ENCODE data around the gene ARAP3. TPM values are rescaled to one million over a fixed set of nuclear protein-coding genes. Genes with fewer than 3 reads are reported as not detected.

Gene ARAP3
- total RNA-seq, 1 donor from 2014 or later = 1.3 TPM

DNA sequence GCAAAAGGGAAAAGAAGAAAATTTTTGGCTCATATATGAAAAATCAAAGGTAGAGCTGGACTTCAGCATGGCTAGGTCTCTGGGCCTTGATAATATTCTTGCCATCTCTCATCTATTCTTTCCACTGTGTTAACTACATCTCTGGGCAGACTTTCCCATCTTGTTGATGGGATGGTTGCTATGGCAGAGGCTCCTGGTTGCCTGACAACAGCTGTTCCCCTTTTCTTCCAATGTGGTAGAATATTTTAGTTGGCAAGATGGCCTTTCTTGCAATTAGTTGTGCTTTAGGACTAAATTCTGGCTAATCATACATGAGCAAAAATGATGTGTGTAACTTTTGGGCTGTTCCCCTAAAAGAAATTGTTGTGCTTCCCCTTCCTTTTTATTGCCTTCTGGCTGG lies 40.2 kb upstream of the ARAP3 start:
- no peak overlapping the region for H3K27ac Mint-ChIP-seq (ENCODE audit: unreplicated experiment)
- TF ChIP-seq CTCF (IDR thresholded peaks at IDR 0.05) = no peak
- H3K9me3 Mint-ChIP-seq (ENCODE audit: unreplicated experiment) = no peaks in the 10 kb centered on the region
- H3K27me3 Mint-ChIP-seq (ENCODE audit: unreplicated experiment) = peaks cover 33% of the 10 kb centered on the region
- DNase-seq (ENCODE audit: extremely low spot score, unreplicated experiment) = no peak
- H3K36me3 Mint-ChIP-seq (ENCODE audit: unreplicated experiment) = no peaks in the 10 kb centered on the region
- H3K4me3 Mint-ChIP-seq (ENCODE audit: unreplicated experiment) = no peak overlapping the region
- no peaks in the 10 kb centered on the region for H3K4me1 Mint-ChIP-seq (ENCODE audit: unreplicated experiment)

GRCh38 chr5:141717043-141717442 lies 35.0 kb upstream of the ARAP3 start:
- H3K4me3 Mint-ChIP-seq (ENCODE audit: unreplicated experiment) = no peak overlapping the region
- H3K36me3 Mint-ChIP-seq (ENCODE audit: unreplicated experiment) = no peaks in the 10 kb centered on the region
- H3K9me3 Mint-ChIP-seq (ENCODE audit: unreplicated experiment) = no peaks in the 10 kb centered on the region
- DNase-seq (ENCODE audit: extremely low spot score, unreplicated experiment) = no peak
- no peak overlapping the region for H3K27ac Mint-ChIP-seq (ENCODE audit: unreplicated experiment)
- H3K4me1 Mint-ChIP-seq (ENCODE audit: unreplicated experiment) = no peaks in the 10 kb centered on the region
- TF ChIP-seq CTCF (IDR thresholded peaks at IDR 0.05) = no peak
- H3K27me3 Mint-ChIP-seq (ENCODE audit: unreplicated experiment) = peaks cover 40% of the 10 kb centered on the region

DNA sequence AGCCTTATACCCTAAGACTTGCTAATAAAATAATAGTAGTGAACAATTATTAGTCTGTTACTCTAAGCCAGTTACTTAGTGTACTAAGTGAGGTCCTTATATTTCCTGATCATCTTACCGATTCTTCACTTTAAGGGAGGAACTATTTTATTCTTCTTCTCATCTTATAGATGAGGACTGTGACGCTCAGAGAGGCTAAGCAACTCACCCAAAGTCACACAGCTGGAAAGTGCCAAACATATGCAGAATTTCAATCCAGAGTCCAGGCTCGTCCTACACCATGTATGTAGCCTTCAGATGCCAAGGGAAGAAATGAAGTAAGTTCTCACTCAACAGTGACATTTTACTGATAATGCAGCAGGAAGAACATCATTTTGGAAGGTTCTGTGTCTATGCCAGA lies 34.4 kb upstream of the ARAP3 start:
- Mint-ChIP-seq H3K4me1 (ENCODE audit: unreplicated experiment) (no peaks in the 10 kb centered on the region), H3K27ac (ENCODE audit: unreplicated experiment) (no peak overlapping the region), H3K27me3 (ENCODE audit: unreplicated experiment) (peaks cover 44% of the 10 kb centered on the region), H3K36me3 (ENCODE audit: unreplicated experiment) (no peaks in the 10 kb centered on the region), H3K4me3 (ENCODE audit: unreplicated experiment) (no peak overlapping the region), H3K9me3 (ENCODE audit: unreplicated experiment) (no peaks in the 10 kb centered on the region)
- DNase-seq (ENCODE audit: extremely low spot score, unreplicated experiment) = no peak
- no peak for TF ChIP-seq CTCF (IDR thresholded peaks at IDR 0.05)

DNA sequence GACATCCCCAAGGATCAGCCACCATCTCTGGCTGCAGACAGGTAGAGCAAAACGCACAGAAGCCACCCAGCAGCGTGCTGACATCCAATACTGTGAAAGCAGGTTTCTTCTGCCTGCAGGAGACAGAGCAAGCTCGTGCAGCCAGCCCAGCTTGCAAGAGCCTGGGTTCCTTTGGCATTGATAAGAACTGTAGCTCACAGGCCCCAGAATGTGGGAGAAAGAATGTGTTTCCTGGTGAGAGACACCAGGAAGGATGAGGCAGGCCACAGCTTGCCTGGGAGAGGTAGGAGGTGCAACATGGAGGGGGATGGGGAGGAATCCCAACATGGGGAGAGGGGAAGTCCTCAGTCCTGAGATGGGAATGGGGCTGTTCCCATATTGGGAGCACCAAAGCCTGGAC lies 34.0 kb upstream of the ARAP3 start:
- no peak overlapping the region for H3K27ac Mint-ChIP-seq (ENCODE audit: unreplicated experiment)
- peaks cover 47% of the 10 kb centered on the region for H3K27me3 Mint-ChIP-seq (ENCODE audit: unreplicated experiment)

GRCh38 chr5:141715346-141715905 lies 33.4 kb upstream of the ARAP3 start:
- H3K27ac Mint-ChIP-seq (ENCODE audit: unreplicated experiment) = no peak overlapping the region
- H3K27me3 Mint-ChIP-seq (ENCODE audit: unreplicated experiment) = peaks cover 53% of the 10 kb centered on the region
- H3K36me3 Mint-ChIP-seq (ENCODE audit: unreplicated experiment) = no peaks in the 10 kb centered on the region
- no peak for DNase-seq (ENCODE audit: extremely low spot score, unreplicated experiment)
- H3K4me3 Mint-ChIP-seq (ENCODE audit: unreplicated experiment) = no peak overlapping the region
- H3K9me3 Mint-ChIP-seq (ENCODE audit: unreplicated experiment) = no peaks in the 10 kb centered on the region
- no peak for TF ChIP-seq CTCF (IDR thresholded peaks at IDR 0.05)
- H3K4me1 Mint-ChIP-seq (ENCODE audit: unreplicated experiment) = no peaks in the 10 kb centered on the region

More for the DNA sequence above, 34.0 kb upstream of the ARAP3 start:
- no peak for TF ChIP-seq CTCF (IDR thresholded peaks at IDR 0.05)
- Mint-ChIP-seq H3K36me3 (ENCODE audit: unreplicated experiment) (no peaks in the 10 kb centered on the region), H3K9me3 (ENCODE audit: unreplicated experiment) (no peaks in the 10 kb centered on the region), H3K4me3 (ENCODE audit: unreplicated experiment) (no peak overlapping the region), H3K4me1 (ENCODE audit: unreplicated experiment) (no peaks in the 10 kb centered on the region)
- DNase-seq (ENCODE audit: extremely low spot score, unreplicated experiment) = no peak

Measured in osteocyte (in vitro differentiated cells).